Left renal pelvis (tissue), 4 donors: Measurements from ENCODE around the gene ANKRD13B. TPM values are rescaled to one million over a fixed set of nuclear protein-coding genes. Genes with fewer than 3 reads are reported as not detected.

Experiments
- DNase-seq, 4 donors: peaks; one replicate each; pipeline ENCODE4 v3.0.0-alpha.2; 2013; ENCODE audit warnings: low read depth in 4 of 4, low spot score in 3 of 4
- polyA plus RNA-seq, 4 donors: library from polyadenylated mRNA; unstranded; fragments of 120-200 nt; gene quantifications; one replicate each; pipeline ENCODE4 v1.2.1, GENCODE V29; 2013; ENCODE audit not compliant: insufficient read length in 4 of 4

The ANKRD13B gene
- polyA plus RNA-seq, 4 donors, result 8.7 to 30.4 (median 14.0) TPM

DNA sequence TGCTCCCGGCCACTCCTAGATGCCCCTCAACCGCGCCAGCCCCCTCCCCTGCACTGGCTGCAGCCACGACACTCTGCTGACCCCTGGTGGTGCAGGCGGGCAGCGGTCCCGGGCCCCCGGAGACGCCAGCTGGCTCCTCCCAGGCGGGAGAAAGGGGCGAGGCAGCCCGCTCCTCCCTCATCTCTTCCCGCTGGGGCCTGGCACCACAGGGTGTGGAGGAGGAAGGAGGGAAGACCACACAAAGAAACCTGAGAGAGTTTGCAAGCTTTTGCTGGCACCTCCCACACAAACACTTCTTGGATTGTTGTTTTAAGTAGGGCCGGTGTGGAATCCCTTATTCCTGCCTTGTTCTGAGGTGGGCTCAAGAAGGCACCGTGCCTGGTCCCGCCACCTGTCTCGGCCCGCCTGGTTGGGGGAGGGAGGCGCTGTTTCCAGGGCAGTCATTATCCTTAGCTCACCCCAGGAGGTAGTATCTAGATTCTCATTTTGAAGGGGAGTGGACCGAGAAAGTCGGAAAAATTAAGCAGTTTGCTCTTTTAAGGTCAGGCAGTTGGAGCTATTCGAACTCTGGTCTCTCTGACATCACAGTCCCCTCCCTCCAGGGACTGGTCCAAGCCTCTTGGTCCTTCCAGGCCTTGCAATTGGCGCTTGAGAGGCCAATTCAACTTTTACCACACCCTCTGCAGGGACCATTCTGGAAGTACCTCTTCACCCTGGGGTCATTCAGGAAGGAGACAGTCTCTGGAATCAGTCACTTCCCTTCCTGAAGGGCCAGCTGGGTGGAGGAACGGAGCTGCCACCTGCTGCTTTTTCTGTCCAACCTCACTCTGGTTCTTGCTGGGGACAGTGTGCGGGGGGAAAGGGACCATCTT is 959 bp upstream of the ANKRD13B start:
- peak; percentile 77 to 88 (median 84) for DNase-seq

DNA sequence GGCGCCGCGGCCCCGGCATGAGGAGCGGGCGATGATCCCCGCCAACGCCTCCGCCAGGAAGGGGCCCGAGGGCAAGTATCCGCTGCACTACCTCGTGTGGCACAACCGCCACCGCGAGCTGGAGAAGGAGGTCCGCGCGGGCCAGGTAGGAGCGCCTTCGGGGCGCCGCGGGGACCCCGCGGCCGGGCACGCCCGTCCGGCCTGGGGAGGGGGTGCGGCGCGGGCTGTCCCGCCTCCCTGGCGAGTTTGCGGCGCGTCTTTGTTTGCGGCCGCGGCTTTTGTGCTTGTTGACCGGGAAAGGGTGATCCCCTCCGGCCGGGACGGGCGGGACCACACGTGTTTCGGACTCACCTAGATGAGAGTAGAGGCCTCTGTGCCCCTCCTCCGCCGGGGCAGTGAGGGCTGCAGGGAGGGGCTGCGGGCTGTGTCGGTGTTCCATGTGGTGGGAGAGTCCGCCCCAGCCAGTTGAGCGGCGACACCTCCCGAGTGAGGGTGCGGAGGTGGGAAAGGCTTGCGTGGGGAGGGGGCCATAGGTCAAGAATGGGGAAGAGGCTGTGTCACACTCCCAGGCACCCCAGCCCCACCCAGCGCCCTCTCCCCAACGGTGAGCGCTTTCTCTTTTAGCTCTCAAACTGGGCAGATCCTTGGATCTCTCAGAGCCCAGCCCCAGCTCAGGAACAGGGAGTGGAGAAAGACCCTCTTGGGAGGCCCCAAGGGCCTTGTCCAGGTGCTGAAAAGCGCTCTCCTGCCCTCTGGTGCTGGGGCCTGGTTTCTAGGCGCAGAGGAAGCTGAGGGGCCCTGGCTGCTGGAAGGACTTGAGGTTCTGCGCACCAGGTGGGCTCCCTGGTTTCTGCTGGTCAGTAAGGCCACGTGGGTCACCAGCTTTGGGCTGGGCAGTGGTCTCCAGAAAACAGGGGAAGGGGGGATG is 923 bp downstream of the ANKRD13B start:
- no peak for DNase-seq

DNA sequence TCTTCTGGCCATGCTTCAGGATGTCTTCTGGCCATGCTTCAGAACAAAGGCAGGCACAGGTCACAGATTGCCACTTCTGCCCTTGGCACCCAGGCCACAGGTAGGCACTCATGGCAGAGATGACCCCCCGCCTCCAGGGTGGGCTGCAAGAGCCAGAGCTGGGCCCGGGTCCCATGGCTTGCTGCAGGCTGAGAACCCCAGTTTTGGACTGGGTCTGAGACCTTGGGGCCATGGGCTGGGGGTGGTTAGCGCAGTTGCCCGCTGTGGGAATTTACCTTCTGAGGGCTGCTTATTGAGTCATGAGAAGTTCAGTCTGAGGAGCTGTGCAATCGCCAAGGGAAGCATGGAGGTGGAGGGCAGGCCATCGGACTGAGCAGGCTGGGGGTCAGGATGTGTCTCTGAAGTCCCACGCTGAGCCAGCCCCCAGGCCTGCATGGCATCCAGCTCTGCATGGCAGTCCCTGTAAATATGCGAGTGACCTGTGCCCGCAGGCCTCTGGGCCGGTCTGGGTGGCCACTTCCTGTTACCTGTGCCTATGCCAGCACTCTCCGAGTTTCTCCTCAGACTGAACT is 1.7 kb downstream of the ANKRD13B start:
- DNase-seq, result no peak

GRCh38 chr17:29595107-29595942 is 2.4 kb downstream of the ANKRD13B start:
- no peak for DNase-seq

- DNase-seq, result no peak
Measured at GRCh38 chr17:29595943-29596774, 3.2 kb downstream of the ANKRD13B start.

- DNase-seq, result no peak
Measured at GRCh38 chr17:29596811-29597210, 3.9 kb downstream of the ANKRD13B start.

DNA sequence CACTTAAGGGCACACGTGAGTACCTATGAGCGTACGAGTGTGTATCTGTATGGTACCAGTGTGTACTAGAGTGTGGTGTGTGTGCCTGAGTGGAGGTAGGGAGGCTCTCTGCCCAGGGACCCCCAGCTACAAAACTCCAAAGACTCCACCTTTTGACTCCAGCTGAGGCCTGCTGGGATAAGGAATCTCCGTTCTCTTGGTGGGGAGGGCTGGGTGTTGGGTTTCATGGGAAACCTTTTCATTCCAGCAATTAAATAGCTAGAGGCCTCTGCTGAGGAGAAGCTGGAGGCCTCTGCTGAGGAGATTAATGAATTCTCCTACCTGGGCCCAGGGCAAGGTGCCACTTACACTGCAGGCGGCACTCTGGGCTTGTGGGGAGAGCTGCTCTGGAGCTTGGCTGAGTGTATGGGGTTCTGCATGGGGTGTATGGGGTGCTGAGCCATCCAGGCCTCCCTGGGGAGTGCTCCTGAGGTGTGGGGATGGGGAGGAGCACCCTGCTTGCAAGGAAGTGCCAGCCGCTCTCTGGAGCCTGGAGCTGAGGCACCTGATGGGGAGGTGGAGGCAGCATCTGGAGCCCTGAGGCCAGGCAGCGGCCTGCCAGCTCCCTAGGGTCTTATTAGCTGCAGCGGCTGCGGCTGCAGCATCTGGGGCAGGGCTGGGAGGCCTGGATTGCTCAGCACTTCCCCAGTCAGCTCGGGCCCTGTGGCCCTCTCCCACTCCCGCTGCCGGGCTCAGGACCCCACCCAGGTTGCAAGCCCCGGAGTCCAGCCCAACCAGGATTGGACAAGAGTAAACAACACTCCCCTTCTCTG is 4.6 kb downstream of the ANKRD13B start:
- no peak for DNase-seq

DNA sequence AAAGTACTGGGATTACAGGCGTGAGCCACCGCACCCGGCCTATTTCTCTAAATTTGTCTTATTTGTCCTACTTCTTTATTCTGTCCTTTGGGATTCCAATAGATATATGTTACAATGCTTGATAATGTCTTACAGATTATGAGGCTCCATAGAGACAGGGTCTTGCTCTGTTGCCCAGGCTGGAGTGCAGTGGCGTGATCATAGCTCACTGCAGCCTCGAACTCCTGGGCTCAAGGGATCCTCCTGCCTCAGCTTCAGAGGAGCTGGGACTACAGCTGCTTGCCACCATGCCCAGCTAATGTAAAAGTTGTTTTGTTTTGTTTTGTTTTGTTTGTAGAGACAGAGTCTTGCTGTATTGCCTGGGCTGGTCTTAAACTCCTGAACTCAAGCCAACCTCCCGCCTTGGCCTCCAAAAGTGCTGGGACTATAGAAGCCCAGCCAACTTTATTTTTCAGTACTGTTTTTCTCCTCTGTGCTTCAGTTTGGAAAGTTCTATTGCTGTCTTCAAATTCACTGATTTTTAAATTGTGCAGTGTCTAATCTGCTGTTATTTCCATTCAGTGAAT is 10.3 kb downstream of the ANKRD13B start:
- DNase-seq, result no peak

DNA sequence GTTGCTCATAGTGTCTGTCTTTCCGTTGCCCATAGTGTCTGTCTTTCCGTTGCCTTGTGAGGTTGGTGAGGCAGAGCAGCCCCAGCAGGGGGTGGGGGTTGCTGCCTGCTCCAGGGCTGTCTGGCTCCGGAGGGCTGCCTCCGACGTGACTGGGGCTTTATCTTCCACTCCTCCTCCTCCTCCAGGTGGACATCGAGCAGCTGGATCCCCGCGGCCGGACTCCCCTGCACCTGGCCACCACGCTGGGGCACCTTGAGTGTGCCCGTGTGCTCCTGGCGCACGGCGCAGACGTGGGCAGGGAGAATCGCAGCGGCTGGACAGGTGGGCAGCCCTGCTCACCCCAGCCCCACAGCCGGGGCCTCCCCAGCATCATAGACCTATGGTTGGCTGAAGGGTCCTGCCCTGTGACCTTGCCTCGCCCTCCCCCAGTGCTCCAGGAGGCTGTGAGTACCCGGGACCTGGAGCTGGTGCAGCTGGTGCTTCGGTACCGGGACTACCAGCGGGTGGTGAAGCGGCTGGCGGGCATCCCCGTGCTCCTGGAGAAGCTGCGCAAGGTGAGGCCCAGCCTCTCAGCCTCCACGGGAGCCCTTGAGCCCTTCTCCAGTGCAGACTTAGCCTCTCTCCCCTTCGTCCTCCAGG is 14.7 kb downstream of the ANKRD13B start:
- no peak for DNase-seq

DNA sequence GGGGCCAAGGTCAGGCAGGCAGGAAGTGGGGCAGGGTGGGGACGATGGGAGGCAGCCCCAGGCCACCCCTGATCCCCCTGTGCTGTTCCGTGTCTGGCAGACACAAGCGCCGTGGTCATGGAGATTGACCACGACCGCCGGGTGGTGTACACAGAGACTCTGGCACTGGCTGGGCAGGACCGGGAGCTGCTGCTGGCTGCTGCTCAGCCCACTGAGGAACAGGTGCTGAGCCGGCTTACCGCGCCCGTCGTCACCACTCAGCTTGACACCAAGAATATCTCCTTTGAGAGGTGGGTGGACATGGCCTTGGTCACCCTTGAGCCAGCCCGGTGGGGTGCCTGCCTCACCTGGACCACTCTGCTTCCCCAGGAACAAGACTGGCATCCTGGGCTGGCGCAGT is 16.1 kb downstream of the ANKRD13B start:
- no peak for DNase-seq

- DNase-seq, result no peak
Measured at GRCh38 chr17:29610395-29610794, 17.5 kb downstream of the ANKRD13B start.

GRCh38 chr17:29611351-29612093 is 18.6 kb downstream of the ANKRD13B start:
- DNase-seq, result no peak

GRCh38 chr17:29612094-29612403 is 19.1 kb downstream of the ANKRD13B start:
- no peak for DNase-seq

GRCh38 chr17:29612404-29613280 is 19.7 kb downstream of the ANKRD13B start:
- no peak for DNase-seq

- DNase-seq, result peak in 3 of 4 donors; percentile 72 to 83 (median 83)
Measured at GRCh38 chr17:29613352-29613837, 20.5 kb downstream of the ANKRD13B start.

DNA sequence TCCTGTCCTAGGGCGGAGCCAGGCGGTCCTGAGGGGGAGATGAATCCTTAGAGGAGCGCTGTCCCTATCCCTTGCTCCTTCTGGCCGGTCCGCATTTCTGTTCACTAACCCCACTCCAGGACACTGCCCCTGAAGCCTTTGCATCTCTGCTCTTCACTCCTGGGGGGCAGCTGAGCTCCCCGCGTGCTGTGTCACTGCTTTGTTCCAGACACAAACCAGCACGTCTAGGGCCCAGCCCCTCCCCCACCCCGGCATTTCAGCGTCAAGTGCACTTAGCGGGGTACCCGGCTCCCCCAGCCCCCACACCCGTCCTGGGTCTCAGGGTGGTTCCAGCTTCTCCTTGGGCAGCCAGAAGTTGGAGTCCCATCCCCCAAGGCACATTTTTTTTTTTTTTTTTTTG is 20.9 kb downstream of the ANKRD13B start:
- DNase-seq, result no peak
